Activated CD4-positive, CD25-positive, alpha-beta regulatory T cell treated with anti-CD3 and anti-CD28 coated beads, Interleukin-2, amount 50 U/mL, for 24 hours (primary cell): ENCODE results near the gene LIPH.
A peak's percentile ranks its signal among the peaks of the same experiment; 100 is the strongest.
"Not testable (repeated sequence)": the region's sequence is repeated elsewhere in the genome, so short reads cannot be mapped to it uniquely, and the experiment has no call there.

Experiments used
- ATAC-seq, 2 donors: fragments of 150-1000 bp; cut with Tn5 transposase; one replicate each; pipeline ENCODE4 v1.10.0; 2021; ENCODE audit warnings: mild to moderate bottlenecking in 1 of 2, moderate library complexity in 1 of 2

Gene LIPH

GRCh38 chr3:185552358-185552877 is at the start of gene LIPH:
LIPH (minus strand) TSS chr3:185552588; CDS start chr3:185552471, 117 bp downstream.
- peak; percentile 92 to 98 for ATAC-seq

GRCh38 chr3:185595526-185595925 is 43.1 kb upstream of the LIPH start:
- ATAC-seq: no peak

- ATAC-seq: no peak
Measured at GRCh38 chr3:185594073-185594472, 41.7 kb upstream of the LIPH start.

- no peak for ATAC-seq
Measured at GRCh38 chr3:185586686-185587039, 34.3 kb upstream of the LIPH start.

GRCh38 chr3:185585859-185586685 is 33.7 kb upstream of the LIPH start, which contains the start of gene SENP2:
SENP2 (plus strand) TSS chr3:185586295; CDS start chr3:185586414, 119 bp downstream.
- ATAC-seq: peak; percentile 98

- ATAC-seq: no peak
Measured at GRCh38 chr3:185585518-185585858, 33.1 kb upstream of the LIPH start.

GRCh38 chr3:185584686-185585085 is 32.3 kb upstream of the LIPH start:
- no peak for ATAC-seq

GRCh38 chr3:185583925-185584324 is 31.5 kb upstream of the LIPH start:
- no peak for ATAC-seq

- no peak for ATAC-seq
Measured at GRCh38 chr3:185582871-185583270, 30.5 kb upstream of the LIPH start.

- ATAC-seq: no peak
Measured at GRCh38 chr3:185582236-185582635, 29.8 kb upstream of the LIPH start.

GRCh38 chr3:185575108-185575869 is 22.9 kb upstream of the LIPH start:
- ATAC-seq: peak; percentile 75 to 82

- no peak for ATAC-seq
Measured at GRCh38 chr3:185572183-185572582, 19.8 kb upstream of the LIPH start.

- no peak for ATAC-seq
Measured at GRCh38 chr3:185561958-185562357, 9.6 kb upstream of the LIPH start.

- peak in 1 of 2 donors; percentile 24 for ATAC-seq
Measured at GRCh38 chr3:185561374-185561943, 9.1 kb upstream of the LIPH start.

- ATAC-seq: no peak
Measured at GRCh38 chr3:185560676-185561075, 8.3 kb upstream of the LIPH start.

GRCh38 chr3:185559706-185560090 is 7.3 kb upstream of the LIPH start:
- no peak for ATAC-seq

GRCh38 chr3:185558395-185558794 is 6.0 kb upstream of the LIPH start:
- no peak for ATAC-seq

- ATAC-seq: not testable (repeated sequence)
Measured at GRCh38 chr3:185556640-185557039, 4.3 kb upstream of the LIPH start.

GRCh38 chr3:185555860-185556347 is 3.5 kb upstream of the LIPH start:
- ATAC-seq: no peak

- ATAC-seq: no peak
Measured at GRCh38 chr3:185555101-185555501, 2.7 kb upstream of the LIPH start.

- no peak for ATAC-seq
Measured at GRCh38 chr3:185549651-185550111, 2.7 kb downstream of the LIPH start.

GRCh38 chr3:185549122-185549521 is 3.3 kb downstream of the LIPH start:
- ATAC-seq: no peak

- no peak for ATAC-seq
Measured at GRCh38 chr3:185540695-185541094, 11.7 kb downstream of the LIPH start.
